OCI-LY7 (cell line): ENCODE measurements around the gene ZNF407. TPM values are rescaled to one million over a fixed set of nuclear protein-coding genes. Genes with fewer than 3 reads are reported as not detected.

Experiments
- BruUV-seq: library from RNA; stranded (reverse); fragments of 400-500 nt; replicated peaks from 2 replicates; lab custom pipeline; 2021; lab: Mats Ljungman, UMichigan
- CTCF ChIA-PET: fragments of 300-600 bp; sonication (Branson Sonifier 250); formaldehyde crosslinking; loops from one replicate; lab custom pipeline; 2022; ENCODE audit warnings: antibody characterized with exemption; ENCODE audit not compliant: unreplicated experiment; lab: Charles Lee
- POLR2A ChIA-PET: fragments of 300-600 bp; sonication (Branson Sonifier 250); formaldehyde crosslinking; loops from one replicate; lab custom pipeline; 2022; ENCODE audit warnings: antibody characterized with exemption; lab: Charles Lee
- DNase-seq: peaks from one replicate; pipeline ENCODE4 v3.0.0-alpha.2; 2015; ENCODE audit warnings: low spot score
- H2AFZ ChIP-seq: fragments of 200-600 bp; sonication (generic), shearing (Covaris generic); 2 replicates; pipeline ENCODE4 v1.6.1; 2014; ENCODE audit warnings: mild to moderate bottlenecking, antibody characterized with exemption, low read length, moderate library complexity
- H3K27ac ChIP-seq: fragments of 200-600 bp; sonication (generic); 2 replicates; pipeline ENCODE4 v1.5.1; 2014; ENCODE audit warnings: mixed run types, low read depth, mild to moderate bottlenecking, moderate library complexity, low read length, inconsistent platforms; ENCODE audit not compliant: poor library complexity, severe bottlenecking
- H3K36me3 ChIP-seq: fragments of 200-600 bp; sonication (generic); 2 replicates; pipeline ENCODE4 v1.6.1; 2014; ENCODE audit warnings: mild to moderate bottlenecking, antibody characterized with exemption, low read length, moderate library complexity, mixed read lengths; ENCODE audit not compliant: insufficient read depth
- H3K4me1 ChIP-seq: fragments of 200-600 bp; sonication (generic); 2 replicates; pipeline ENCODE4 v1.5.1; 2014; ENCODE audit warnings: mild to moderate bottlenecking, low read length; ENCODE audit not compliant: insufficient read depth, poor library complexity, severe bottlenecking
- H3K4me2 ChIP-seq: fragments of 200-600 bp; sonication (generic); 2 replicates; pipeline ENCODE4 v1.6.1; 2014; ENCODE audit warnings: mild to moderate bottlenecking, low read length
- H3K4me3 ChIP-seq: fragments of 200-600 bp; sonication (generic); 2 replicates; pipeline ENCODE4 v1.5.1; 2014; ENCODE audit warnings: mild to moderate bottlenecking, low read depth, low read length; ENCODE audit not compliant: poor library complexity, severe bottlenecking
- H3K79me2 ChIP-seq: fragments of 200-600 bp; sonication (generic); 2 replicates; pipeline ENCODE4 v1.6.1; 2016; ENCODE audit warnings: low read depth, mild to moderate bottlenecking, low read length, moderate library complexity, mixed read lengths; ENCODE audit not compliant: insufficient read depth
- H3K9me2 ChIP-seq: fragments of 200-600 bp; sonication (generic); 2 replicates; pipeline ENCODE4 v1.6.1; 2016; ENCODE audit warnings: mild to moderate bottlenecking, low read length, mixed read lengths; ENCODE audit not compliant: insufficient read depth
- H3K9me3 ChIP-seq: fragments of 200-600 bp; sonication (generic); 2 replicates; pipeline ENCODE4 v1.6.1; 2014; ENCODE audit warnings: mild to moderate bottlenecking, mixed run types, low read length, mixed read lengths
- H4K20me1 ChIP-seq: fragments of 200-600 bp; sonication (generic); 2 replicates; pipeline ENCODE4 v1.6.1; 2014; ENCODE audit warnings: mild to moderate bottlenecking, antibody characterized with exemption, low read length, moderate library complexity, mixed read lengths; ENCODE audit not compliant: insufficient read depth
- EZH2phosphoT487 ChIP-seq: fragments of 200-600 bp; sonication (generic); IDR thresholded peaks from 2 replicates; pipeline ENCODE4 v1.6.1; 2018; ENCODE audit warnings: low read depth, borderline replicate concordance, mild to moderate bottlenecking, mixed run types, antibody characterized with exemption, low read length, moderate library complexity, mixed read lengths
- intact Hi-C: fragments of 100-400 bp; cut with micrococcal nuclease; formaldehyde crosslinking; loops from one replicate; pipeline ENCODE4 v1.10.0; 2022; ENCODE audit not compliant: unreplicated experiment
- total RNA-seq, 2 experiments: library from RNA; depleted of rRNA in 1 of 2; stranded (reverse); fragments of >200 nt in 1 of 2; shearing (Covaris generic) in 1 of 2; gene quantifications; 2 replicates each; pipeline ENCODE4 v1.2.3, GENCODE V29; 2014 to 2022
- TF ChIP-seq, protein P1 (sequence below): fragments of 200-600 bp; sonication (generic); conservative IDR thresholded peaks from 2 replicates; pipeline ENCODE4 v1.5.1; 2014; ENCODE audit warnings: mild to moderate bottlenecking, antibody characterized with exemption, low read length, moderate library complexity, mixed read lengths

ZNF407 gene
- total RNA-seq, 2 experiments from 2014 or later: 8.9 to 11.9 TPM

DNA sequence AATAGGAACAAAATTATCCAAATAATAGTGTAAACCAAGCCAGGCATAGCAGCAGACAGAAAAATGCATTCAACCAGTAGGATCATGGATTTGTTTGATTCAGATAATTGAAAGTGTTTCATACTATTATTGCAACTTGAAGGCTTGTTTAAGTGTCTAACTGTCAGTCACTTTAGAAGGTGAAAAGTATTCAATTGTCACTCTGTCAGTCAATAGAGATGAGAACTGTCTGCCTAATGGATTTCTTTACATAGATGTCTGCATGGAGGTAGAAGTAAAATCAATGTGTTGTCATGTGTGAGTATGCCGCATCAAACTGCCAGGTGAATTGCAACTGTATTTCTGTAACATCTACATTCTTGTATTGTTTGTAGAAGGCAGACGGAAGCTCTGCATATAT lies 65.0 kb downstream of the ZNF407 start:
- no peaks in the 10 kb centered on the region for H3K9me2 ChIP-seq
- BruUV-seq: no TSS peak
- ChIA-PET CTCF (no interaction called here), POLR2A (no interaction called here)
- no peaks in the 10 kb centered on the region for H3K9me3 ChIP-seq
- TF ChIP-seq, protein P1, sequence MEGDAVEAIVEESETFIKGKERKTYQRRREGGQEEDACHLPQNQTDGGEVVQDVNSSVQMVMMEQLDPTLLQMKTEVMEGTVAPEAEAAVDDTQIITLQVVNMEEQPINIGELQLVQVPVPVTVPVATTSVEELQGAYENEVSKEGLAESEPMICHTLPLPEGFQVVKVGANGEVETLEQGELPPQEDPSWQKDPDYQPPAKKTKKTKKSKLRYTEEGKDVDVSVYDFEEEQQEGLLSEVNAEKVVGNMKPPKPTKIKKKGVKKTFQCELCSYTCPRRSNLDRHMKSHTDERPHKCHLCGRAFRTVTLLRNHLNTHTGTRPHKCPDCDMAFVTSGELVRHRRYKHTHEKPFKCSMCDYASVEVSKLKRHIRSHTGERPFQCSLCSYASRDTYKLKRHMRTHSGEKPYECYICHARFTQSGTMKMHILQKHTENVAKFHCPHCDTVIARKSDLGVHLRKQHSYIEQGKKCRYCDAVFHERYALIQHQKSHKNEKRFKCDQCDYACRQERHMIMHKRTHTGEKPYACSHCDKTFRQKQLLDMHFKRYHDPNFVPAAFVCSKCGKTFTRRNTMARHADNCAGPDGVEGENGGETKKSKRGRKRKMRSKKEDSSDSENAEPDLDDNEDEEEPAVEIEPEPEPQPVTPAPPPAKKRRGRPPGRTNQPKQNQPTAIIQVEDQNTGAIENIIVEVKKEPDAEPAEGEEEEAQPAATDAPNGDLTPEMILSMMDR: no peak
- no peak for TF ChIP-seq EZH2phosphoT487
- H4K20me1 ChIP-seq: no peaks in the 10 kb centered on the region
- no peaks in the 10 kb centered on the region for H3K36me3 ChIP-seq
- H3K4me1 ChIP-seq: no peaks in the 10 kb centered on the region
- H3K79me2 ChIP-seq: no peaks in the 10 kb centered on the region
- H3K27ac ChIP-seq: no peak overlapping the region
- H3K4me3 ChIP-seq: no peak overlapping the region
- no peak for DNase-seq
- no peak overlapping the region for H3K4me2 ChIP-seq
- no peak overlapping the region for H2AFZ ChIP-seq
- intact Hi-C loops: no loop called here

DNA sequence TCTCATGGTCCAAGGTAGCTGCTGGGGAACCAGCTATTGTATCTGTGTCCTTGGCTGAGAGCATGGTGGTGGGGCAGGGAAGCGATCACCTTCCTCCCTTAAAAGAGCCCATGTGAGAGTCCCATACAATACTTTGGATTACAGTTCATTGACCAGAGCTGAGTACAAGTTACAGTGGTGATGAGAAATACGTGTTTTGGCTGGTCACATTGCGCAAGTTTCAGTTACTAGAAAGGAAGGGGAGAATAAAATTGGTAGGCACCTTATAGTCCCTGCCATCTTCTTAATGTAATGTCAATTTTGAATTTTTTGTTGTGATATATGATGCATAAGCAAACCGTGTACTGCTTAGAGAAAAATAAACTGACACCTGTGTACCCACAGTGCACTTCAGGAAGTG lies 67.7 kb downstream of the ZNF407 start:
- CTCF ChIA-PET: interaction anchor here (0.5 kb wide), 1 partner anchor 818 kb away, joined by 3 read pairs; no protein-coding TSS in a partner anchor
- H4K20me1 ChIP-seq: no peaks in the 10 kb centered on the region
- no peak overlapping the region for H3K4me2 ChIP-seq
- no TSS peak for BruUV-seq
- H2AFZ ChIP-seq: no peak overlapping the region
- intact Hi-C loops: no loop called here
- no peaks in the 10 kb centered on the region for H3K4me1 ChIP-seq
- H3K36me3 ChIP-seq: no peaks in the 10 kb centered on the region
- H3K4me3 ChIP-seq: no peak overlapping the region
- no peaks in the 10 kb centered on the region for H3K79me2 ChIP-seq
- no peak overlapping the region for H3K27ac ChIP-seq
- H3K9me2 ChIP-seq: no peaks in the 10 kb centered on the region
- DNase-seq: no peak
- POLR2A ChIA-PET: no interaction called here
- no peak for TF ChIP-seq EZH2phosphoT487
- TF ChIP-seq, protein P1: no peak
- no peaks in the 10 kb centered on the region for H3K9me3 ChIP-seq

- H2AFZ ChIP-seq: no peak overlapping the region
- no peaks in the 10 kb centered on the region for H3K79me2 ChIP-seq
- no TSS peak for BruUV-seq
- no peaks in the 10 kb centered on the region for H3K9me3 ChIP-seq
- no peak overlapping the region for H3K4me3 ChIP-seq
- H3K36me3 ChIP-seq: no peaks in the 10 kb centered on the region
- TF ChIP-seq EZH2phosphoT487: no peak
- TF ChIP-seq, protein P1: no peak
- no peaks in the 10 kb centered on the region for H4K20me1 ChIP-seq
- intact Hi-C loops: no loop called here
- H3K4me1 ChIP-seq: no peaks in the 10 kb centered on the region
- DNase-seq: no peak
- no peak overlapping the region for H3K4me2 ChIP-seq
- ChIA-PET CTCF (no interaction called here), POLR2A (no interaction called here)
- H3K27ac ChIP-seq: no peak overlapping the region
- no peaks in the 10 kb centered on the region for H3K9me2 ChIP-seq
These were observed 68.2 kb downstream of the ZNF407 start for GRCh38 chr18:74665905-74666304.
